ENCODE measurements around the gene TMEM59.

The TMEM59 gene

GRCh38 chr1:53979712-53980450 lies 73.1 kb downstream of the TMEM59 start:
- DNase-seq: no peak

All from NCI-H187 treated with DMSO at 0.1 percent for 48 hours (cell line).